GM12878 (cell line): ENCODE results near the gene FAM110C. TPM values are rescaled to one million over a fixed set of nuclear protein-coding genes. Genes with fewer than 3 reads are reported as not detected.

Experiments
- ATAC-seq: fragments of 200-7000 bp; cut with Tn5 transposase; 3 replicates; pipeline ENCODE4 v1.9.1; 2020; ENCODE audit warnings: mild to moderate bottlenecking, moderate library complexity
- BruUV-seq: library from RNA; stranded (reverse); fragments of 400-500 nt; replicated peaks from 2 replicates; lab custom pipeline; 2021; lab: Mats Ljungman, UMichigan
- CTCF ChIA-PET: fragments of 300-600 bp; sonication (Branson Sonifier 250); formaldehyde crosslinking; extraction: SDS; loops from one replicate; lab custom pipeline; 2021; ENCODE audit warnings: inconsistent platforms; lab: Yijun Ruan, JAX
- POLR2A ChIA-PET: fragments of 350-600 bp; formaldehyde crosslinking; extraction: SDS; loops from one replicate; lab custom pipeline; 2021; ENCODE audit warnings: inconsistent platforms; lab: Charles Lee
- RAD21 ChIA-PET: fragments of 300-600 bp; sonication (Branson Sonifier 250); formaldehyde crosslinking; loops from one replicate; lab custom pipeline; 2023; ENCODE audit warnings: antibody characterized with exemption; ENCODE audit not compliant: unreplicated experiment; lab: Charles Lee
- SMC1A ChIA-PET: fragments of 300-600 bp; sonication (Branson Sonifier 250); formaldehyde crosslinking; loops from one replicate; lab custom pipeline; 2023; ENCODE audit not compliant: unreplicated experiment, uncharacterized antibody; lab: Charles Lee
- DNase-seq: peaks from one replicate; pipeline ENCODE4 v3.0.0-alpha.2; 2011; ENCODE audit warnings: low read depth, low spot score
- FAIRE-seq: peaks from 3 replicates; lab custom pipeline; 2011; peaks lifted over from hg19 to GRCh38; lab: Jason Lieb, UNC
- H2AFZ ChIP-seq: 2 replicates; pipeline ENCODE4 v1.6.0; 2011; ENCODE audit warnings: low read depth, low read length, control low read depth; ENCODE audit not compliant: control insufficient read depth
- H3K27ac ChIP-seq: 2 replicates; pipeline ENCODE4 v1.5.1; 2011; ENCODE audit warnings: control low read depth; ENCODE audit not compliant: control insufficient read depth, insufficient read depth
- H3K27me3 ChIP-seq, 2 experiments: replicated peaks in 1 of 2; 2 replicates each; pipeline versions ENCODE4 v1.6.0 to v1.6.1; 2011; ENCODE audit warnings: low read length in 1 of 2; ENCODE audit not compliant: control insufficient read depth in 2 of 2, insufficient read depth in 2 of 2
- H3K36me3 ChIP-seq, 2 experiments: 2 replicates each; pipeline ENCODE4 v1.5.1; 2011; ENCODE audit warnings: low read length in 1 of 2; ENCODE audit not compliant: control insufficient read depth in 2 of 2, insufficient read depth in 2 of 2
- H3K4me1 ChIP-seq: 2 replicates; pipeline ENCODE4 v1.6.1; 2011; ENCODE audit warnings: mild to moderate bottlenecking, low read length, moderate library complexity, mixed read lengths; ENCODE audit not compliant: control insufficient read depth, insufficient read depth
- H3K4me2 ChIP-seq: 2 replicates; pipeline ENCODE4 v1.6.0; 2011; ENCODE audit warnings: control low read depth; ENCODE audit not compliant: control insufficient read depth, insufficient read depth
- H3K4me3 ChIP-seq: fragments of 200-600 bp; sonication (generic); 2 replicates; pipeline ENCODE4 v1.5.1; 2016
- H3K79me2 ChIP-seq: 2 replicates; pipeline ENCODE4 v1.6.0; 2011; ENCODE audit warnings: low read length; ENCODE audit not compliant: control insufficient read depth, insufficient read depth
- H3K9ac ChIP-seq: 2 replicates; pipeline ENCODE4 v1.8.0; 2011; ENCODE audit warnings: low read length, control low read depth, mixed read lengths; ENCODE audit not compliant: control insufficient read depth, insufficient read depth
- H3K9me3 ChIP-seq: replicated peaks from 3 replicates; pipeline ENCODE4 v1.5.1; 2011; ENCODE audit warnings: mild to moderate bottlenecking, low read length; ENCODE audit not compliant: control insufficient read depth, insufficient read depth
- H4K20me1 ChIP-seq: 2 replicates; pipeline ENCODE4 v1.6.0; 2011; ENCODE audit not compliant: control insufficient read depth, insufficient read depth
- EP300 ChIP-seq, 2 experiments: fragments of 150-350 bp in 1 of 2; IDR thresholded peaks; 2 replicates each; pipeline ENCODE4 v1.6.1; 2011 to 2012; ENCODE audit warnings: low read depth in 2 of 2, low read length in 2 of 2, borderline replicate concordance in 1 of 2, improper control_type of control experiment in 1 of 2, inconsistent platforms in 1 of 2; ENCODE audit not compliant: control insufficient read depth in 1 of 2
- GABPA ChIP-seq: IDR thresholded peaks from 2 replicates; pipeline ENCODE4 v1.6.1; 2014; ENCODE audit warnings: antibody characterized with exemption, low read depth, mild to moderate bottlenecking, inconsistent platforms
- HCFC1 ChIP-seq: fragments of 150-350 bp; IDR thresholded peaks from 2 replicates; pipeline ENCODE4 v1.6.1; 2014; ENCODE audit warnings: low read length
- JUND ChIP-seq: IDR thresholded peaks from 2 replicates; pipeline ENCODE4 v1.6.1; 2012; ENCODE audit warnings: low read depth, mild to moderate bottlenecking, low read length, improper control_type of control experiment, moderate library complexity
- NR2C1 ChIP-seq: fragments of 450-650 bp; IDR thresholded peaks from 2 replicates; pipeline ENCODE4 v1.6.1; 2017; ENCODE audit warnings: antibody characterized with exemption, mild to moderate bottlenecking, moderate library complexity
- POLR2AphosphoS2 ChIP-seq: IDR thresholded peaks from 2 replicates; pipeline ENCODE4 v1.6.1; 2011; ENCODE audit warnings: low read depth, mild to moderate bottlenecking, low read length, improper control_type of control experiment, moderate library complexity
- ZBTB11 ChIP-seq: fragments of 450-650 bp; formaldehyde crosslinking; IDR thresholded peaks from 2 replicates; pipeline ENCODE4 v1.5.0; 2022; ENCODE audit warnings: mild to moderate bottlenecking, missing genetic modification characterization
- WGBS: methylation state at CpG from one replicate; pipeline ENCODE4 v1.1.6; 2016; ENCODE audit warnings: low lambda C conversion rate; ENCODE audit not compliant: insufficient replicate concordance, insufficient coverage; ENCODE audit errors: missing lambda C conversion rate; 5-methylcytosine and 5-hydroxymethylcytosine counted together
- in situ Hi-C: fragments of 300-500 bp; cut with MboI; formaldehyde crosslinking; loops from 9 replicates; pipeline ENCODE4 v1.14.3; 2018; ENCODE audit warnings: mixed read lengths
- intact Hi-C: fragments of 100-400 bp; cut with micrococcal nuclease; formaldehyde crosslinking; loops from one replicate; pipeline ENCODE4 v1.14.2; 2022; ENCODE audit not compliant: unreplicated experiment
- polyA plus RNA-seq, 11 experiments: library from polyadenylated mRNA; depleted of rRNA in 4 of 11; unstranded in 6 of 11; stranded (reverse) in 5 of 11; fragments of >200 nt; fragmentation: Nextera tagmentation in 4 of 11; fragmentation: Illumina TruSeq in 1 of 11; extraction: Ambion mirVana in 4 of 11; extraction: Trizol in 1 of 11; gene quantifications; 1 replicate in 1 of 11; 2 replicates in 10 of 11; pipeline versions ENCODE4 v1.2.1 to v1.2.3, GENCODE V29; 2011 to 2016; ENCODE audit warnings: inconsistent platforms in 2 of 11, missing spikeins in 2 of 11, low read depth in 1 of 11
- total RNA-seq, 4 experiments: library from RNA; depleted of rRNA in 3 of 4; stranded (reverse); fragments of >200 nt in 3 of 4; fragmentation: Illumina TruSeq in 1 of 4; extraction: Trizol in 1 of 4; gene quantifications; 2 replicates each; pipeline versions ENCODE4 v1.2.1 to v1.2.3, GENCODE V29; 2013 to 2021

The FAM110C gene
- total and polyA plus RNA-seq, 10 of the 15 experiments (the other 5 are each of a cell fraction or from before 2014, with no cell fraction given), result not detected

DNA sequence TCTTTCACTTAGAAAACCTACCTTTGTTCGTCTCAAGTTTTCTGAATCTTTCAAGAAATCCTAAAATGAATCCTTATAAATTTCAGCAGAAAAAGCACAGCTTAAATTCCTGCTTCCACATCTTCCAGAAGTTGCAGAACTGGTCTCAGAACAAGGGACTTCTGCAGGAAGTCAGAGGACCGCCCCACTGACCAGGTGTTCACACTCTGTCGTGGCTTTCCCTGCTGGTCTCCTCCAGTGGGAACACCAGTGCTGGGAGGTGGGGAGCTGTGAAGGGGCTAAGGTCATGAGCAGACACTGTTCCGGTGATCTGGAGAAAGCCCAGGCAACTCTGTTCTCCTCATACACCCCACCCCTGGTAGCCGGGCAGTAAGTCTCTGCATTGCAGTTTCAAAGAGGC is 3.5 kb downstream of the FAM110C start:
- no peak overlapping the region for H3K4me2 ChIP-seq
- no peak overlapping the region for H3K4me3 ChIP-seq
- BruUV-seq, result no TSS peak
- ATAC-seq (no peak), FAIRE-seq (no peak), DNase-seq (no peak)
- peaks cover 0 to 3% of the 10 kb centered on the region in 2 experiments; a peak in 2 of 4 replicates for H3K27me3 ChIP-seq
- TF ChIP-seq EP300 (IDR thresholded peaks at IDR 0.05; ENCODE audit: borderline replicate concordance in 1 of 2, control insufficient read depth in 1 of 2, low read depth in 2 of 2, low read length in 2 of 2), result no peak
- no peak for TF ChIP-seq HCFC1
- TF ChIP-seq POLR2AphosphoS2, result no peak
- no peak for TF ChIP-seq ZBTB11
- TF ChIP-seq GABPA, result no peak
- no peak for TF ChIP-seq JUND
- no peak for TF ChIP-seq NR2C1
- H2AFZ ChIP-seq, result no peak overlapping the region
- intact Hi-C loops (no loop called here), in situ Hi-C loops (no loop called here)
- ChIA-PET SMC1A (interaction anchor here (1.7 kb wide), 1 partner anchor 24 kb away, joined by 3 read pairs; no protein-coding TSS in a partner anchor), RAD21 (no interaction called here), POLR2A (no interaction called here), CTCF (no interaction called here)
- H3K36me3 ChIP-seq, result no peaks in the 10 kb centered on the region
- no peaks in the 10 kb centered on the region; the same call in 2 of the 3 replicates for H3K9me3 ChIP-seq
- no peaks in the 10 kb centered on the region for H4K20me1 ChIP-seq
- no peaks in the 10 kb centered on the region for H3K4me1 ChIP-seq
- 43% methylated on average over 5 of the region's 5 CpGs for WGBS
- H3K9ac ChIP-seq, result no peak overlapping the region
- no peak overlapping the region for H3K27ac ChIP-seq
- H3K79me2 ChIP-seq, result no peaks in the 10 kb centered on the region
